Keratinocyte (primary cell): ENCODE results near the gene IQSEC3. TPM values are rescaled to one million over a fixed set of nuclear protein-coding genes. Genes with fewer than 3 reads are reported as not detected.
"Not testable (repeated sequence)": the region's sequence is repeated elsewhere in the genome, so short reads cannot be mapped to it uniquely, and the experiment has no call there.

ENCODE experiments used
- DNase-seq: peaks from one replicate; pipeline ENCODE4 v3.0.0-alpha.2; 2011; ENCODE audit warnings: low read depth, missing footprints, low spot score
- FAIRE-seq: peaks from 2 replicates; lab custom pipeline; 2011; peaks lifted over from hg19 to GRCh38; lab: Jason Lieb, UNC
- H2AFZ ChIP-seq: 2 replicates; pipeline ENCODE4 v1.6.0; 2012; ENCODE audit warnings: low read length, control low read depth, inconsistent platforms; ENCODE audit not compliant: control insufficient read depth
- H3K27ac ChIP-seq: 2 replicates; pipeline ENCODE4 v1.5.1; 2011; ENCODE audit warnings: low read length; ENCODE audit not compliant: control insufficient read depth, insufficient read depth
- H3K27me3 ChIP-seq: 3 replicates; pipeline ENCODE4 v1.6.0; 2011; ENCODE audit warnings: low read length; ENCODE audit not compliant: control insufficient read depth, insufficient read depth; ENCODE audit errors: extremely low read depth
- H3K36me3 ChIP-seq, 2 experiments: 2 replicates in 1 of 2; 3 replicates in 1 of 2; pipeline ENCODE4 v1.5.1; 2011; ENCODE audit warnings: low read length in 2 of 2, mild to moderate bottlenecking in 1 of 2; ENCODE audit not compliant: control insufficient read depth in 2 of 2, insufficient read depth in 2 of 2; ENCODE audit errors: extremely low read depth in 1 of 2
- H3K4me1 ChIP-seq: 3 replicates; pipeline ENCODE4 v1.5.1; 2011; ENCODE audit warnings: low read length; ENCODE audit not compliant: control insufficient read depth, insufficient read depth; ENCODE audit errors: extremely low read depth
- H3K4me2 ChIP-seq: 3 replicates; pipeline ENCODE4 v1.6.0; 2011; ENCODE audit warnings: low read depth, low read length; ENCODE audit not compliant: control insufficient read depth, insufficient read depth; ENCODE audit errors: extremely low read depth
- H3K4me3 ChIP-seq, 3 experiments: fragments of 200-600 bp in 1 of 3; sonication (generic) in 1 of 3; 2 replicates in 2 of 3; 3 replicates in 1 of 3; pipeline ENCODE4 v1.5.1; 2011 to 2016; ENCODE audit warnings: low read length in 3 of 3, mild to moderate bottlenecking in 3 of 3, control low read depth in 2 of 3, inconsistent platforms in 1 of 3, low read depth in 1 of 3, mixed read lengths in 1 of 3, mixed run types in 1 of 3, moderate library complexity in 1 of 3; ENCODE audit not compliant: control insufficient read depth in 2 of 3, insufficient read depth in 2 of 3; ENCODE audit errors: extremely low read depth in 1 of 3
- H3K79me2 ChIP-seq: 2 replicates; pipeline ENCODE4 v1.6.0; 2012; ENCODE audit warnings: low read length; ENCODE audit not compliant: control insufficient read depth, insufficient read depth
- H3K9ac ChIP-seq: 3 replicates; pipeline ENCODE4 v1.6.0; 2011; ENCODE audit warnings: low read length; ENCODE audit not compliant: control insufficient read depth, insufficient read depth; ENCODE audit errors: extremely low read depth
- H3K9me1 ChIP-seq: 3 replicates; pipeline ENCODE4 v1.6.0; 2011; ENCODE audit warnings: low read length; ENCODE audit not compliant: control insufficient read depth, insufficient read depth; ENCODE audit errors: extremely low read depth
- H3K9me3 ChIP-seq: 2 replicates; pipeline ENCODE4 v1.5.1; 2012; ENCODE audit warnings: low read depth, low read length; ENCODE audit not compliant: control insufficient read depth
- H4K20me1 ChIP-seq: 3 replicates; pipeline ENCODE4 v1.6.0; 2011; ENCODE audit warnings: low read length; ENCODE audit not compliant: control insufficient read depth, insufficient read depth; ENCODE audit errors: extremely low read depth
- EZH2 ChIP-seq: IDR thresholded peaks from one replicate; pipeline ENCODE4 v1.6.1; 2012; ENCODE audit warnings: inconsistent platforms, mild to moderate bottlenecking, low read length, moderate library complexity
- dilution Hi-C: fragments of 300-500 bp; cut with MboI; formaldehyde crosslinking; loops from one replicate; pipeline ENCODE4 v1.7.0; 2020; ENCODE audit warnings: low sequenced_read_pairs; ENCODE audit not compliant: extremely low pct_ligation_motif_present
- polyA plus RNA-seq, 5 experiments: library from polyadenylated mRNA; depleted of rRNA in 3 of 5; stranded (reverse) in 3 of 5; stranded (forward) in 1 of 5; unstranded in 1 of 5; fragments of >200 nt; gene quantifications; 1 replicate in 1 of 5; 2 replicates in 3 of 5; 3 replicates in 1 of 5; pipeline versions ENCODE4 v1.2.1 to v1.2.3, GENCODE V29; 2011 to 2012; ENCODE audit warnings: missing spikeins in 2 of 5, low read depth in 1 of 5, low replicate concordance in 1 of 5

The IQSEC3 gene
- polyA plus RNA-seq, 1 donor (not counting 4 experiments of a cell fraction or from before 2014, with no cell fraction given) = not detected

DNA sequence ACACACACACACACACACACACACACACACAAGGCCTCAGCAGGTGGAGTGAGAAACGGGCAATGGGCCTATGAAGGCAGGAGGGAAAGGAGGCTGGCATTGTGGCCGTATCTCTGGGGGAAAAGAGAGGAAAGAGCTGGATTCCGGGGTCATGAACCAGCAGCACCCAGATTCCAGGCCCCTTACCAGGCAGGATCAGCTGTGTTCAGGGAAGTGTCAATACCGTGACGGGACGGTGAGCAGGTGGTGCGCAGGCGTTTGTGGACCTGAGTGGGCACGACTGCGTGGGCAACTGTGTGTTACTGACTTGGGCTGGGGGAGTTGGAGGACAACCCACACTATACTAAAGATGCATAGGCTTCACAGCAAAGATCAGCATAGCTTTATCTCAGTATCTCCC lies 9.5 kb downstream of the IQSEC3 start:
- H3K27ac ChIP-seq, H3K9me1 ChIP-seq, H3K4me2 ChIP-seq, H3K9me3 ChIP-seq, H2AFZ ChIP-seq, H3K4me3 ChIP-seq, H3K9ac ChIP-seq, dilution Hi-C loops, H3K4me1 ChIP-seq, DNase-seq, H4K20me1 ChIP-seq, FAIRE-seq, H3K79me2 ChIP-seq, H3K36me3 ChIP-seq: not testable (repeated sequence)
- peaks cover 37% of the 10 kb centered on the region for H3K27me3 ChIP-seq

DNA sequence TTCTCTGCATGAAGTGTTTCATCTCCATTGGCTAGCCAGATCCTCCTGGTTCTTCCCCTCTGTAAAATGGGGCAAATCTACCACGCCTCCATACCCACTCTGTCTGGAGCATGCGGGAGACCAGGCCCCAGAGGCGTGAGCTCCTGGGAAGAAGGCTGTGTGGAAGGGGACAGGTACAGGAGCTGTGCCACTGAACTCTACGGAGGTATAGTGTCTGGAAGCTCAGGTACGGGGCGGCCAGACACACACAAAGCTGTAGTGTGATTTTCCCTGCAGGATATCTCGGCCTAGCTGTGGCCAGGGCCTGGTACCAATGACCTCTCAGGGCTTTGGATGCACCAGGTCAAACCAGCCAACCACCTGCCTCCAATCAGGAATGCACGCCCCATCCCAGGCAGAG lies 10.0 kb downstream of the IQSEC3 start:
- H3K9ac ChIP-seq, DNase-seq, H3K9me1 ChIP-seq, FAIRE-seq, H3K79me2 ChIP-seq, H3K27ac ChIP-seq, H2AFZ ChIP-seq, H3K36me3 ChIP-seq, H3K4me2 ChIP-seq, dilution Hi-C loops, H3K9me3 ChIP-seq, H3K4me1 ChIP-seq, H4K20me1 ChIP-seq, H3K4me3 ChIP-seq: not testable (repeated sequence)
- peaks cover 40% of the 10 kb centered on the region for H3K27me3 ChIP-seq

DNA sequence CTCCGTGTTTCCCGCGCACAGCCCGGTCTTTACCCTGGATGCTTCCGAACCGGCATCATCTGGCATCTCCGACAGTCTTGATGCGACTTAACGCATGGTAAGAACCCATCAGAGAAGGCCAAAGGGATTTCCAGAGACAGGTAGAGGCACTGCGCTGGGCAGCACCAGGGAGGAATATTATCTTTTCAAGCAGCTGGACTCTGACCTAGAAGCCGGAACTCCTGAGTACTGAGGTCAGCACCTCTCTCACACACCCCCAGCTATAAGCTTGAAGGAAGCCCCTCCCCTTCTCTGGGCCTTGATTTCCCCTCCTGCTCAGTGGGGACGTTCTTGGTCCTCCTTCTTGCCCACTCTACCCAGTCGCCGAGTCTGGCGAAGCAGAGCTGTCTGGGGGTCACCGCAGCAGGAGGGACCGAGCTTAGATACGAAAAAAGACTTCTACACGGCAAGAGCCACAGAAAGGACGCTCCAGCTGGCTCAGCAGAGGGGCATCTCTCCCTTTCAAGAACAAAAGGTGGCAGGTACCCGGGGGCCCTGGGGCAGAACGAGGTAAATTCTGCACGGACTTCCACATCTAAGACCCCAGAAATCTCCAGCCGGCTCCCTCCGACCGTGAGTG lies 10.6 kb downstream of the IQSEC3 start:
- H3K4me2 ChIP-seq, H2AFZ ChIP-seq, DNase-seq, dilution Hi-C loops, H3K27ac ChIP-seq, H4K20me1 ChIP-seq, FAIRE-seq, H3K9me1 ChIP-seq, H3K9me3 ChIP-seq, H3K79me2 ChIP-seq, H3K9ac ChIP-seq, H3K4me1 ChIP-seq, H3K4me3 ChIP-seq, H3K36me3 ChIP-seq: not testable (repeated sequence)
- H3K27me3 ChIP-seq = peaks cover 41% of the 10 kb centered on the region
- peak; percentile 44 for TF ChIP-seq EZH2

DNA sequence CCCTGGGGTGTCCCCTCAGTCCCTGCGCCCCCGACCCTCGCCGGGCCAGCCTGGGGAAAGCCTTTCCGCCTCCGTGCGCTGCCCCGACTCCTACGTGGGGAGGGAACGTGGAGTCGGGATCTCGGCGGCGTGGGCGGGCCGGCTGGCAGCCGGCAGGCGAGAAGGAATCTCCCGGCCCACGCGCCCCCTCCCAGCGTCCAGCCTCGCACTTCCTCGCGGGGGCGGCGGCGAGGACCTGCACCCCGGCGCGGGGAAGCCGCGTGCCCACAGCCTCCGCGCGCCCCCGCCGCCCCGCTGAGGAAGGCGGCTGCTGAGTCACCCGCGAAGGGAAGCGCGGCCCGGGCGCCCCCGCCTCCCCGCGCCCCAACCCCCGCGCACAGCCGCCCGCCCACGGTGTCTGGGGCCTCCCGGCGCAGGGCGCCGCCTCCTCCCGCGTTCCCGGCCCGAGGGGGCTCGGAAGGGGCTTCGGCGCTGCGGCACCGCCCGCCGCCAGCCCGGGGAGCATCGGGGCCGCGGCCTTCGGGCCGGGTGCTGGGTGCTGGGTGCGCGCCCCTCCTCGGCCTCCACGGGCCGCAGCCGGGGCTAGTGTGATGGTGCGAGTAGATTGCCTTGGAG lies 11.3 kb downstream of the IQSEC3 start:
- H4K20me1 ChIP-seq, FAIRE-seq, H3K4me1 ChIP-seq, H3K9me3 ChIP-seq, H3K27ac ChIP-seq, dilution Hi-C loops, H3K4me3 ChIP-seq, H3K79me2 ChIP-seq, H3K9me1 ChIP-seq, H3K9ac ChIP-seq, DNase-seq, H2AFZ ChIP-seq, H3K4me2 ChIP-seq, H3K36me3 ChIP-seq: not testable (repeated sequence)
- H3K27me3 ChIP-seq = peaks cover 41% of the 10 kb centered on the region
